CD8-positive, alpha-beta memory T cell (primary cell): ENCODE measurements around the gene DAB2IP. TPM values are rescaled to one million over a fixed set of nuclear protein-coding genes. Genes with fewer than 3 reads are reported as not detected.

ENCODE experiments used
- CTCF ChIA-PET: fragments of 350-600 bp; sonication (Branson Sonifier 250); formaldehyde crosslinking; loops from one replicate; lab custom pipeline; 2021; ENCODE audit warnings: antibody characterized with exemption; lab: Charles Lee
- POLR2A ChIA-PET: fragments of 350-600 bp; sonication (Branson Sonifier 250); formaldehyde crosslinking; loops from one replicate; lab custom pipeline; 2021; ENCODE audit warnings: antibody characterized with exemption; lab: Charles Lee
- DNase-seq, 5 donors: peaks; one replicate each; pipeline versions ENCODE4 v3.0.0 to v3.0.0-alpha.2; 2020 to 2022; ENCODE audit warnings: mixed read lengths in 1 of 5
- H3K27ac ChIP-seq: one replicate; pipeline ENCODE4 v1.7.0; 2013; ENCODE audit warnings: low read depth, mild to moderate bottlenecking, low read length, moderate library complexity
- H3K27me3 ChIP-seq: 2 replicates; pipeline ENCODE4 v1.7.0; 2013; ENCODE audit warnings: low read length, mild to moderate bottlenecking; ENCODE audit not compliant: insufficient read depth, poor library complexity, severe bottlenecking
- H3K36me3 ChIP-seq: 2 replicates; pipeline ENCODE4 v1.7.0; 2013; ENCODE audit warnings: mild to moderate bottlenecking, low read length, moderate library complexity; ENCODE audit not compliant: insufficient read depth
- H3K4me1 ChIP-seq: 2 replicates; pipeline ENCODE4 v1.7.0; 2013; ENCODE audit warnings: mild to moderate bottlenecking, low read length, moderate library complexity; ENCODE audit not compliant: insufficient read depth
- H3K4me3 ChIP-seq: 2 replicates; pipeline ENCODE4 v1.7.0; 2013; ENCODE audit warnings: mild to moderate bottlenecking, low read length
- H3K9me3 ChIP-seq: 2 replicates; pipeline ENCODE4 v1.7.0; 2013; ENCODE audit warnings: mild to moderate bottlenecking, low read length
- H3K27ac Mint-ChIP-seq, 8 donors: one replicate each; pipeline ENCODE4 v1.8.0; 2020 to 2021; ENCODE audit warnings: mixed read lengths in 8 of 8, mild to moderate bottlenecking in 6 of 8, inconsistent platforms in 3 of 8, moderate library complexity in 3 of 8
- H3K27me3 Mint-ChIP-seq, 2 donors: one replicate each; pipeline ENCODE4 v1.8.0; 2020 to 2021; ENCODE audit warnings: mixed read lengths in 2 of 2, mild to moderate bottlenecking in 1 of 2, moderate library complexity in 1 of 2
- H3K36me3 Mint-ChIP-seq, 3 donors: one replicate each; pipeline ENCODE4 v1.8.0; 2020 to 2021; ENCODE audit warnings: mixed read lengths in 3 of 3, inconsistent platforms in 1 of 3, mild to moderate bottlenecking in 1 of 3
- H3K4me1 Mint-ChIP-seq, 3 donors: one replicate each; pipeline ENCODE4 v1.8.0; 2020 to 2021; ENCODE audit warnings: mixed read lengths in 3 of 3, inconsistent platforms in 1 of 3, mild to moderate bottlenecking in 1 of 3
- H3K4me3 Mint-ChIP-seq, 7 donors: one replicate each; pipeline ENCODE4 v1.8.0; 2020 to 2021; ENCODE audit warnings: mixed read lengths in 7 of 7, mild to moderate bottlenecking in 6 of 7, moderate library complexity in 4 of 7, inconsistent platforms in 2 of 7
- H3K9me3 Mint-ChIP-seq, 5 donors: one replicate each; pipeline ENCODE4 v1.8.0; 2020 to 2022; ENCODE audit warnings: mixed read lengths in 5 of 5, mild to moderate bottlenecking in 3 of 5, moderate library complexity in 2 of 5, inconsistent platforms in 1 of 5
- polyA plus RNA-seq: library from polyadenylated mRNA; unstranded; fragments of 300-500 nt; fragmentation: Illumina TruSeq; gene quantifications from one replicate; pipeline ENCODE4 v1.2.3, GENCODE V29; 2021
- total RNA-seq, 2 experiments: library from RNA; stranded (reverse); gene quantifications; one replicate each; pipeline ENCODE4 v1.2.3, GENCODE V29; 2021

DAB2IP gene
- total and polyA plus RNA-seq, 3 experiments from 2014 or later, result 0.15 to 0.41 (median 0.27) TPM

GRCh38 chr9:121694001-121694400 is 42.6 kb downstream of the DAB2IP start:
- peaks cover 11 to 17% (median 13%) of the 10 kb centered on the region in 3 donors for H3K4me1 Mint-ChIP-seq
- CTCF ChIA-PET, result no interaction called here

GRCh38 chr9:121694600-121694999 is 43.2 kb downstream of the DAB2IP start:
- ChIA-PET POLR2A (no interaction called here), CTCF (no interaction called here)
- no peak overlapping the region for H3K27ac Mint-ChIP-seq
- Histone ChIP-seq H3K4me3 (no peak overlapping the region), H3K27me3 (peaks cover 17% of the 10 kb centered on the region), H3K4me1 (peaks cover 7% of the 10 kb centered on the region), H3K36me3 (no peaks in the 10 kb centered on the region), H3K9me3 (no peaks in the 10 kb centered on the region), H3K27ac (no peak overlapping the region)
- H3K36me3 Mint-ChIP-seq, result no peaks in the 10 kb centered on the region
- H3K27me3 Mint-ChIP-seq, result peaks cover 13 to 20% of the 10 kb centered on the region in 2 donors
- H3K4me1 Mint-ChIP-seq, result peaks cover 11 to 18% (median 13%) of the 10 kb centered on the region in 3 donors
- H3K9me3 Mint-ChIP-seq, result no peaks in the 10 kb centered on the region
- H3K4me3 Mint-ChIP-seq, result no peak overlapping the region
- no peak for DNase-seq

More at GRCh38 chr9:121694001-121694400, 42.6 kb downstream of the DAB2IP start:
- H3K27ac ChIP-seq, result no peak overlapping the region
- Mint-ChIP-seq H3K27ac (no peak overlapping the region), H3K9me3 (no peaks in the 10 kb centered on the region), H3K36me3 (no peaks in the 10 kb centered on the region), H3K4me3 (no peak overlapping the region), H3K27me3 (peaks cover 13 to 20% of the 10 kb centered on the region in 2 donors)
- no peaks in the 10 kb centered on the region for H3K9me3 ChIP-seq
- POLR2A ChIA-PET, result no interaction called here
- peaks cover 17% of the 10 kb centered on the region for H3K27me3 ChIP-seq
- no peak overlapping the region for H3K4me3 ChIP-seq
- H3K36me3 ChIP-seq, result no peaks in the 10 kb centered on the region
- peaks cover 7% of the 10 kb centered on the region for H3K4me1 ChIP-seq
- DNase-seq, result no peak

GRCh38 chr9:121696930-121697329 is 45.5 kb downstream of the DAB2IP start:
- Mint-ChIP-seq H3K27ac (peak overlapping the region in 5 of 8 donors; percentile 2 to 58 (median 6)), H3K36me3 (no peaks in the 10 kb centered on the region), H3K9me3 (no peaks in the 10 kb centered on the region), H3K27me3 (peaks cover 12 to 23% of the 10 kb centered on the region in 2 donors), H3K4me1 (peaks cover 11 to 28% (median 13%) of the 10 kb centered on the region in 3 donors), H3K4me3 (peak overlapping the region; percentile 4 to 82 (median 49))
- peaks cover 17% of the 10 kb centered on the region for H3K27me3 ChIP-seq
- peaks cover 7% of the 10 kb centered on the region for H3K4me1 ChIP-seq
- no peak overlapping the region for H3K27ac ChIP-seq
- ChIA-PET POLR2A (no interaction called here), CTCF (no interaction called here)
- no peak for DNase-seq
- no peaks in the 10 kb centered on the region for H3K9me3 ChIP-seq
- H3K36me3 ChIP-seq, result no peaks in the 10 kb centered on the region
- no peak overlapping the region for H3K4me3 ChIP-seq

- Mint-ChIP-seq H3K4me1 (peaks cover 11 to 28% (median 13%) of the 10 kb centered on the region in 3 donors), H3K36me3 (no peaks in the 10 kb centered on the region), H3K27me3 (peaks cover 15 to 23% of the 10 kb centered on the region in 2 donors), H3K9me3 (no peaks in the 10 kb centered on the region), H3K4me3 (peak overlapping the region; percentile 27 to 85 (median 72)), H3K27ac (no peak overlapping the region)
- Histone ChIP-seq H3K27me3 (peaks cover 17% of the 10 kb centered on the region), H3K4me1 (peaks cover 7% of the 10 kb centered on the region), H3K36me3 (no peaks in the 10 kb centered on the region), H3K9me3 (no peaks in the 10 kb centered on the region), H3K4me3 (no peak overlapping the region), H3K27ac (no peak overlapping the region)
- DNase-seq, result peak; percentile 18 to 70 (median 65)
- POLR2A ChIA-PET, result no interaction called here
- CTCF ChIA-PET, result interaction anchor here (1.2 to 1.4 kb wide), 2 partner anchors 12 to 27 kb away, joined by 3 read pairs; no protein-coding TSS in a partner anchor
Observed at GRCh38 chr9:121698627-121699570, 47.5 kb downstream of the DAB2IP start.

GRCh38 chr9:121699571-121700164 is 48.2 kb downstream of the DAB2IP start:
- Mint-ChIP-seq H3K4me3 (peak overlapping the region; percentile 55 to 91 (median 72)), H3K27ac (peak overlapping the region in 4 of 8 donors; percentile 70 to 88 (median 78)), H3K27me3 (peaks cover 15 to 23% of the 10 kb centered on the region in 2 donors), H3K36me3 (no peaks in the 10 kb centered on the region), H3K4me1 (peaks cover 11 to 28% (median 13%) of the 10 kb centered on the region in 3 donors), H3K9me3 (no peaks in the 10 kb centered on the region)
- POLR2A ChIA-PET, result no interaction called here
- Histone ChIP-seq H3K27me3 (peaks cover 17% of the 10 kb centered on the region), H3K27ac (no peak overlapping the region), H3K36me3 (no peaks in the 10 kb centered on the region), H3K9me3 (no peaks in the 10 kb centered on the region), H3K4me3 (no peak overlapping the region), H3K4me1 (peaks cover 7% of the 10 kb centered on the region)
- no peak for DNase-seq
- CTCF ChIA-PET, result no interaction called here

- peak in 1 of 5 donors; percentile 30 for DNase-seq
- Histone ChIP-seq H3K27me3 (peaks cover 17% of the 10 kb centered on the region), H3K4me1 (peaks cover 7% of the 10 kb centered on the region), H3K4me3 (no peak overlapping the region), H3K9me3 (no peaks in the 10 kb centered on the region), H3K36me3 (no peaks in the 10 kb centered on the region), H3K27ac (no peak overlapping the region)
- Mint-ChIP-seq H3K27ac (peak overlapping the region in 4 of 8 donors; percentile 70 to 88 (median 78)), H3K4me3 (peak overlapping the region; percentile 55 to 91 (median 72)), H3K27me3 (peaks cover 15 to 23% of the 10 kb centered on the region in 2 donors), H3K4me1 (peaks cover 11 to 28% (median 13%) of the 10 kb centered on the region in 3 donors), H3K9me3 (no peaks in the 10 kb centered on the region), H3K36me3 (no peaks in the 10 kb centered on the region)
- ChIA-PET POLR2A (no interaction called here), CTCF (no interaction called here)
Observed at GRCh38 chr9:121700165-121700831, 48.9 kb downstream of the DAB2IP start.

- no peaks in the 10 kb centered on the region for H3K9me3 ChIP-seq
- peaks cover 15 to 23% of the 10 kb centered on the region in 2 donors for H3K27me3 Mint-ChIP-seq
- H3K36me3 Mint-ChIP-seq, result no peaks in the 10 kb centered on the region
- no peaks in the 10 kb centered on the region for H3K36me3 ChIP-seq
- peak overlapping the region in 5 of 7 donors; percentile 66 to 91 (median 72) for H3K4me3 Mint-ChIP-seq
- no peak for DNase-seq
- peaks cover 11 to 28% (median 13%) of the 10 kb centered on the region in 3 donors for H3K4me1 Mint-ChIP-seq
- peak overlapping the region in 4 of 8 donors; percentile 29 to 82 (median 59) for H3K27ac Mint-ChIP-seq
- no peaks in the 10 kb centered on the region for H3K9me3 Mint-ChIP-seq
- peaks cover 17% of the 10 kb centered on the region for H3K27me3 ChIP-seq
- ChIA-PET POLR2A (no interaction called here), CTCF (no interaction called here)
- H3K4me1 ChIP-seq, result peaks cover 7% of the 10 kb centered on the region
- H3K27ac ChIP-seq, result no peak overlapping the region
- no peak overlapping the region for H3K4me3 ChIP-seq
Observed at GRCh38 chr9:121700832-121701419, 49.5 kb downstream of the DAB2IP start.
